HepG2 (cell line): ENCODE results near the gene NRL. TPM values are rescaled to one million over a fixed set of nuclear protein-coding genes. Genes with fewer than 3 reads are reported as not detected.

Experiments used
- ATAC-seq: fragments of 200-7000 bp; cut with Tn5 transposase; 3 replicates; pipeline ENCODE4 v1.9.1; 2020; ENCODE audit warnings: mild to moderate bottlenecking, moderate library complexity
- BruUV-seq: library from RNA; stranded (reverse); fragments of 400-500 nt; replicated peaks from 2 replicates; lab custom pipeline; 2021; lab: Mats Ljungman, UMichigan
- CTCF ChIA-PET: fragments of 300-600 bp; formaldehyde crosslinking; extraction: SDS; loops from one replicate; lab custom pipeline; 2021; ENCODE audit warnings: low total read pairs, inconsistent platforms, low intra/inter-chr PET ratio; lab: Yijun Ruan, JAX
- POLR2A ChIA-PET: fragments of 350-600 bp; sonication (Branson Sonifier 250); formaldehyde crosslinking; loops from one replicate; lab custom pipeline; 2020; ENCODE audit warnings: antibody characterized with exemption, inconsistent platforms; lab: Yijun Ruan, JAX
- DNase-seq: peaks from one replicate; pipeline ENCODE4 v3.0.0-alpha.2; 2015; ENCODE audit warnings: low spot score
- FAIRE-seq: peaks from 3 replicates; lab custom pipeline; 2011; peaks lifted over from hg19 to GRCh38; lab: Jason Lieb, UNC
- H2AFZ ChIP-seq: one replicate; pipeline ENCODE4 v1.6.1; 2011; ENCODE audit warnings: low read length, inconsistent platforms
- H3K27ac ChIP-seq: fragments of 300-600 bp; 3 replicates; pipeline ENCODE4 v1.8.0; 2011; ENCODE audit warnings: mixed run types, mild to moderate bottlenecking, mixed read lengths, low read length, inconsistent platforms; ENCODE audit not compliant: insufficient read depth; ENCODE audit errors: extremely low read length
- H3K27me3 ChIP-seq, 2 experiments: fragments of 200-600 bp in 1 of 2; 2 replicates in 1 of 2; 3 replicates in 1 of 2; pipeline versions ENCODE4 v1.6.0 to v1.8.0; 2011; ENCODE audit warnings: low read length in 2 of 2, mild to moderate bottlenecking in 2 of 2, moderate library complexity in 2 of 2, inconsistent platforms in 1 of 2; ENCODE audit not compliant: insufficient read depth in 2 of 2, control insufficient read depth in 1 of 2
- H3K36me3 ChIP-seq, 2 experiments: fragments of 200-600 bp in 1 of 2; replicated peaks in 1 of 2; 2 replicates in 1 of 2; 3 replicates in 1 of 2; pipeline versions ENCODE4 v1.5.1 to v1.8.0; 2011; ENCODE audit warnings: low read length in 2 of 2, inconsistent platforms in 1 of 2; ENCODE audit not compliant: insufficient read depth in 2 of 2, control insufficient read depth in 1 of 2
- H3K4me1 ChIP-seq: 2 replicates; pipeline ENCODE4 v1.5.1; 2012; ENCODE audit warnings: low read length, inconsistent platforms; ENCODE audit not compliant: insufficient read depth
- H3K4me2 ChIP-seq: 2 replicates; pipeline ENCODE4 v1.6.0; 2011; ENCODE audit warnings: low read depth, low read length, inconsistent platforms
- H3K4me3 ChIP-seq, 3 experiments: fragments of 200-600 bp in 1 of 3; sonication (generic), shearing (Covaris generic) in 1 of 3; replicated peaks in 1 of 3; 2 replicates each; pipeline ENCODE4 v1.5.1; 2011 to 2016; ENCODE audit warnings: low read length in 3 of 3, inconsistent platforms in 2 of 3, low read depth in 2 of 3, mild to moderate bottlenecking in 2 of 3, control low read depth in 1 of 3, mixed read lengths in 1 of 3; ENCODE audit not compliant: insufficient read depth in 1 of 3
- H3K79me2 ChIP-seq: one replicate; pipeline ENCODE4 v1.6.1; 2011; ENCODE audit warnings: low read length, inconsistent platforms; ENCODE audit not compliant: insufficient read depth
- H3K9ac ChIP-seq: 2 replicates; pipeline ENCODE4 v1.6.0; 2011; ENCODE audit warnings: mild to moderate bottlenecking, low read depth, low read length, inconsistent platforms; ENCODE audit not compliant: insufficient read depth
- H3K9me3 ChIP-seq: 2 replicates; pipeline ENCODE4 v1.5.1; 2012; ENCODE audit warnings: mild to moderate bottlenecking, low read length
- H4K20me1 ChIP-seq: 2 replicates; pipeline ENCODE4 v1.6.0; 2011; ENCODE audit warnings: inconsistent platforms, mild to moderate bottlenecking, low read length, moderate library complexity; ENCODE audit not compliant: insufficient read depth
- DPF2 ChIP-seq: sonication (generic); formaldehyde crosslinking; IDR thresholded peaks from 2 replicates; pipeline ENCODE4 v1.4.0; 2020; ENCODE audit warnings: mild to moderate bottlenecking, low read depth, missing genetic modification reagents, borderline replicate concordance
- HMG20B ChIP-seq: conservative IDR thresholded peaks from 2 replicates; pipeline ENCODE4 v1.6.1; 2016; ENCODE audit warnings: missing genetic modification reagents, missing compliant biosample characterization
- TARDBP ChIP-seq: sonication (generic); formaldehyde crosslinking; IDR thresholded peaks from 2 replicates; pipeline ENCODE4 v1.8.0; 2022; ENCODE audit warnings: mild to moderate bottlenecking, missing genetic modification reagents
- THYN1 ChIP-seq: sonication (generic); formaldehyde crosslinking; IDR thresholded peaks from 2 replicates; pipeline ENCODE4 v1.8.1; 2023; ENCODE audit warnings: low read depth, mild to moderate bottlenecking, moderate library complexity, missing genetic modification reagents, borderline replicate concordance
- ZC3H13 ChIP-seq: sonication (generic); formaldehyde crosslinking; IDR thresholded peaks from 2 replicates; pipeline ENCODE4 v1.8.1; 2023; ENCODE audit warnings: mild to moderate bottlenecking, missing genetic modification reagents, moderate library complexity
- ZNF331 ChIP-seq: sonication (generic); formaldehyde crosslinking; IDR thresholded peaks from 2 replicates; pipeline ENCODE4 v1.4.0; 2020; ENCODE audit warnings: missing genetic modification reagents
- ZNF383 ChIP-seq: sonication (generic); formaldehyde crosslinking; IDR thresholded peaks from 2 replicates; pipeline ENCODE4 v1.4.0; 2020; ENCODE audit warnings: missing genetic modification reagents, mild to moderate bottlenecking, borderline replicate concordance
- ZNF564 ChIP-seq: sonication (generic); formaldehyde crosslinking; IDR thresholded peaks from 2 replicates; pipeline ENCODE4 v1.8.1; 2023; ENCODE audit warnings: mild to moderate bottlenecking, missing genetic modification reagents
- WGBS: methylation state at CpG from one replicate; pipeline ENCODE4 v1.1.6; 2017; ENCODE audit warnings: low lambda C conversion rate; 5-methylcytosine and 5-hydroxymethylcytosine counted together
- in situ Hi-C: cut with HindIII; loops from 2 replicates; pipeline ENCODE4 v1.10.0; 2017; ENCODE audit warnings: low pct_unique_long_range_greater_than_20kb; ENCODE audit not compliant: extremely low pct_ligation_motif_present
- intact Hi-C: fragments of 100-400 bp; cut with micrococcal nuclease; formaldehyde crosslinking; loops from one replicate; pipeline ENCODE4 v1.10.0; 2022; ENCODE audit not compliant: unreplicated experiment
- polyA plus RNA-seq, 8 experiments: library from polyadenylated mRNA; depleted of rRNA in 3 of 8; stranded (reverse) in 7 of 8; unstranded in 1 of 8; fragments of >200 nt; fragmentation: Illumina TruSeq in 4 of 8; extraction: Trizol in 4 of 8; gene quantifications; 2 replicates each; pipeline versions ENCODE4 v1.2.1 to v1.2.3, GENCODE V29; 2011 to 2016; ENCODE audit warnings: low read depth in 4 of 8, missing spikeins in 1 of 8, mixed read lengths in 1 of 8; ENCODE audit not compliant: insufficient read depth in 1 of 8
- total RNA-seq, 5 experiments: library from RNA; depleted of rRNA; stranded (reverse); fragments of >200 nt; fragmentation: Illumina TruSeq; extraction: Trizol; gene quantifications; 2 replicates each; pipeline ENCODE4 v1.2.3, GENCODE V29; 2016; ENCODE audit warnings: low read depth in 1 of 5
- TF ChIP-seq, protein P1 (sequence below): sonication (generic); formaldehyde crosslinking; IDR thresholded peaks from 2 replicates; pipeline ENCODE4 v1.4.0; 2020; ENCODE audit warnings: missing genetic modification reagents

The NRL gene
- total and polyA plus RNA-seq, 2 of the 13 experiments (the other 11 are each of a cell fraction or from before 2014, with no cell fraction given) = 2.5 to 4.7 TPM

DNA sequence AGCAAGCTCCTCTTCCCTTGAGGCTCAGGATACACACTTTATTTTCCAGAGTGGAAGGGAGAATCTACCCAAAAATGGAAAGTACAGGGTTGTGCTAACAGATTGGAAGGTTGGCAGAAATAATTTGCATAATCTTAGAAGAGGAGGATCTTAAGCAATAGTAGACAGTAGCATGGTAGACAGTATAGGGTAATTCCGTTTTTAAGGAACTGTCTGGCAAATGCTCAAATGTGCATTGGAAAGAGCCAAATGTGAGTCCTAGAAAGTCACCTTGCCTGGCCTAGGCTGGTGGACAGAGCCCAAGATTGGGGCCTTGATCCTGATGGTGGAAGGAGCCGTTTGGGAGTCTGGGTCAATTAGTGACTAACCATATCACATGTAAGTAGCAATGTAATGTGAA is 76.1 kb downstream of the NRL start:
- ChIA-PET POLR2A (interaction anchor here (1.8 kb wide), 1 partner anchor 76 kb away, joined by 4 read pairs; the partner anchor contains the start of genes DCAF11 and NRL), CTCF (interaction anchor here (1.2 kb wide), 1 partner anchor 25 kb away, joined by 4 read pairs; no protein-coding TSS in a partner anchor)
- Histone ChIP-seq H3K27me3 (peaks cover 0 to 8% of the 10 kb centered on the region in 2 experiments; a peak in 2 of 5 replicates), H3K9ac (no peak overlapping the region), H3K79me2 (no peaks in the 10 kb centered on the region), H3K36me3 (no peaks in the 10 kb centered on the region), H3K4me1 (peaks cover 31% of the 10 kb centered on the region), H3K4me2 (no peak overlapping the region), H3K27ac (no peak overlapping the region), H4K20me1 (no peaks in the 10 kb centered on the region), H3K4me3 (no peak overlapping the region), H3K9me3 (no peaks in the 10 kb centered on the region), H2AFZ (no peak overlapping the region)
- no peak for ATAC-seq
- 27% methylated on average over 2 of the region's 2 CpGs for WGBS
- FAIRE-seq = no peak
- intact Hi-C loops (loop anchor here (10.0 kb wide), 1 partner anchor 314 kb away; no protein-coding TSS in a partner anchor), in situ Hi-C loops (loop anchor here (10.0 kb wide), 1 partner anchor 54 kb away; the partner anchor contains the start of gene DHRS4L2)
- DNase-seq = no peak
- BruUV-seq = no TSS peak
- TF ChIP-seq, protein P1, sequence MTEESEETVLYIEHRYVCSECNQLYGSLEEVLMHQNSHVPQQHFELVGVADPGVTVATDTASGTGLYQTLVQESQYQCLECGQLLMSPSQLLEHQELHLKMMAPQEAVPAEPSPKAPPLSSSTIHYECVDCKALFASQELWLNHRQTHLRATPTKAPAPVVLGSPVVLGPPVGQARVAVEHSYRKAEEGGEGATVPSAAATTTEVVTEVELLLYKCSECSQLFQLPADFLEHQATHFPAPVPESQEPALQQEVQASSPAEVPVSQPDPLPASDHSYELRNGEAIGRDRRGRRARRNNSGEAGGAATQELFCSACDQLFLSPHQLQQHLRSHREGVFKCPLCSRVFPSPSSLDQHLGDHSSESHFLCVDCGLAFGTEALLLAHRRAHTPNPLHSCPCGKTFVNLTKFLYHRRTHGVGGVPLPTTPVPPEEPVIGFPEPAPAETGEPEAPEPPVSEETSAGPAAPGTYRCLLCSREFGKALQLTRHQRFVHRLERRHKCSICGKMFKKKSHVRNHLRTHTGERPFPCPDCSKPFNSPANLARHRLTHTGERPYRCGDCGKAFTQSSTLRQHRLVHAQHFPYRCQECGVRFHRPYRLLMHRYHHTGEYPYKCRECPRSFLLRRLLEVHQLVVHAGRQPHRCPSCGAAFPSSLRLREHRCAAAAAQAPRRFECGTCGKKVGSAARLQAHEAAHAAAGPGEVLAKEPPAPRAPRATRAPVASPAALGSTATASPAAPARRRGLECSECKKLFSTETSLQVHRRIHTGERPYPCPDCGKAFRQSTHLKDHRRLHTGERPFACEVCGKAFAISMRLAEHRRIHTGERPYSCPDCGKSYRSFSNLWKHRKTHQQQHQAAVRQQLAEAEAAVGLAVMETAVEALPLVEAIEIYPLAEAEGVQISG (CRISPR knock-in tag) = 0 out of 2 replicates have a peak, but pooled peaks have one; percentile 35
- TF ChIP-seq ZC3H13 (CRISPR knock-in tag) (no peak), THYN1 (CRISPR knock-in tag) (no peak)

DNA sequence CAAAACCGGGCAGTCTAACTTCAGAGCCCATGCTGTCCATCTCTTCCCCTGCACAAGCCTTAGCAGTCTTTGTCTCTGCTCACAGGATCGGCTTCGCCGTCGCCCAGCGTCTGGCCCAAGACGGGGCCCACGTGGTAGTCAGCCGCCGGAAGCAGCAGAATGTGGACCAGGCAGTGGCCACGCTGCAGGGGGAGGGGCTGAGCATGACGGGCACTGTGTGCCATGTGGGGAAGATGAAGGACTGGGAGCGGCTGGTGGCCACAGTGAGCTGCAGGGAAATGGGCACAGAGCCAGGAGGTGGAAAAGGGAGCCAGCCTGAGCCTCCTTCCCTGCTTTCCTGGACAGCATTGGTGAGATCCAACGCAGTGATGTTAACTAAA is 77.1 kb downstream of the NRL start:
- intact Hi-C loops = loop anchor here (10.0 kb wide), 1 partner anchor 313 kb away; no protein-coding TSS in a partner anchor
- Histone ChIP-seq H3K4me3 (no peak overlapping the region), H3K9me3 (peaks cover 4% of the 10 kb centered on the region), H3K4me1 (peaks cover 42% of the 10 kb centered on the region), H3K27me3 (peaks cover 0 to 6% of the 10 kb centered on the region in 2 experiments; a peak in 2 of 5 replicates), H2AFZ (no peak overlapping the region), H3K36me3 (no peaks in the 10 kb centered on the region), H3K9ac (no peak overlapping the region), H4K20me1 (no peaks in the 10 kb centered on the region), H3K27ac (no peak overlapping the region), H3K4me2 (no peak overlapping the region), H3K79me2 (no peaks in the 10 kb centered on the region)
- WGBS = 75% methylated on average over 14 of the region's 14 CpGs
- ChIA-PET CTCF (interaction anchor here (4.0 kb wide), 1 partner anchor 25 kb away, joined by 85 read pairs; no protein-coding TSS in a partner anchor), POLR2A (interaction anchor here (1.8 kb wide), 1 partner anchor 77 kb away, joined by 4 read pairs; the partner anchor contains the start of genes DCAF11 and NRL)
- in situ Hi-C loops = loop anchor here (10.0 kb wide), 1 partner anchor 53 kb away; the partner anchor contains the start of gene DHRS4L2
- BruUV-seq = no TSS peak
- FAIRE-seq (no peak), ATAC-seq (no peak), DNase-seq (no peak)
- TF ChIP-seq DPF2 (CRISPR knock-in tag) = no peak
- TF ChIP-seq ZNF383 (CRISPR knock-in tag) = no peak
- TF ChIP-seq HMG20B (CRISPR knock-in tag) = no peak
- TF ChIP-seq ZNF564 (CRISPR knock-in tag) = no peak
- no peak for TF ChIP-seq ZNF331 (CRISPR knock-in tag)
- TF ChIP-seq TARDBP (CRISPR knock-in tag) = no peak
